Measurements from ENCODE around the gene NR2C2.
"Not testable (repeated sequence)": the region's sequence is repeated elsewhere in the genome, so short reads cannot be mapped to it uniquely, and the experiment has no call there.

Gene NR2C2

GRCh38 chr3:14947100-14947885, at the start of gene NR2C2:
Gene NR2C2, plus strand, starts transcription at chr3:14947583. Its CDS starts 56,332 bp downstream, at chr3:15003915.
- peak; percentile 87 to 92 for DNase-seq

GRCh38 chr3:14898929-14899328, 48.5 kb upstream of the NR2C2 start:
- no peak for DNase-seq

DNA sequence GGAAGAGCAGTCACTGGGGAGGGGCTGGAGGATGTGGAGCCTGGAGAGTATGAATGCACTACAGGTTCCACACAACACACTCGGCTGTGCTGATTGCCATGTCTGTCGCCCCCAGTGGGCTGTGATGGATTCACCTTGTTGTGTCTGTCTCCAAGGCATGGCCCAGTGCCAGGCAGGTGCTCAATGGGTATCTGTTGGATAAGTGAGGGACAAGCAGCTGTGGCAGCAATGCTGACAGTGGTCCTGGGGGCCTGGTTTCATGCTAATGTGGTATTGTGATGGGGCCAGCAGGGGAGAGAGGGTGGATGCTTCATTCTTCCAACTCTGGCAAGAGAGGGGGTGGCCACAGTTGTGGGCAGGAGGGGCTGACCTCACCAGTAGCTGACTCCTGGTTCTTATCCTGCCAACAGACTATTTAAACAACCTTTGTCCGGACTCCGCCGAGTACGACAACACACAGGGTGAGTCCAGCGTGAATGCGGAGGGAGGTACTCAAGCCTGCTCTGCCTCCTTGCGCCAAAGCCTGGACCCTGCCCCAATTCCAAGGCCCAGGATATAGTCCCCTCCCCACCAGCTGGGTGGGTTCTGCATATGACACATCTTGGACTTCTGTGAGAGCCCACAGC, 47.3 kb upstream of the NR2C2 start:
- no peak for DNase-seq

- no peak for DNase-seq
Observed at GRCh38 chr3:14900881-14901873, 46.2 kb upstream of the NR2C2 start.

GRCh38 chr3:14902719-14903118, 44.7 kb upstream of the NR2C2 start:
- DNase-seq: no peak

DNA sequence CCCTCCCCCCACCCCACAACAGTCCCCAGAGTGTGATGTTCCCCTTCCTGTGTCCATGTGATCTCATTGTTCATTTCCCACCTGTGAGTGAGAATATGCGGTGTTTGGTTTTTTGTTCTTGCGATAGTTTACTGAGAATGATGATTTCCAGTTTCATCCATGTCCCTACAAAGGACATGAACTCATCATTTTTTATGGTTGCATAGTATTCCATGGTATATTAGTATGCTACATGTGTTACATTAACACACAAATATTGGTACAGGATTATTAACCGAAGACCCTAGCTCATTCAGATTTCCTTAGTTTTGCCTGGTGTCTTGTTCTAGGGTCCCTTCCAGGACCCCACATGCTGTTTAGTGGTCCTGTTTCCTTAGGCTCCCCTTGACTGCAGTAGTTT, 43.9 kb upstream of the NR2C2 start:
- DNase-seq: not testable (repeated sequence)

GRCh38 chr3:14905055-14905657, 42.2 kb upstream of the NR2C2 start:
- no peak for DNase-seq

DNA sequence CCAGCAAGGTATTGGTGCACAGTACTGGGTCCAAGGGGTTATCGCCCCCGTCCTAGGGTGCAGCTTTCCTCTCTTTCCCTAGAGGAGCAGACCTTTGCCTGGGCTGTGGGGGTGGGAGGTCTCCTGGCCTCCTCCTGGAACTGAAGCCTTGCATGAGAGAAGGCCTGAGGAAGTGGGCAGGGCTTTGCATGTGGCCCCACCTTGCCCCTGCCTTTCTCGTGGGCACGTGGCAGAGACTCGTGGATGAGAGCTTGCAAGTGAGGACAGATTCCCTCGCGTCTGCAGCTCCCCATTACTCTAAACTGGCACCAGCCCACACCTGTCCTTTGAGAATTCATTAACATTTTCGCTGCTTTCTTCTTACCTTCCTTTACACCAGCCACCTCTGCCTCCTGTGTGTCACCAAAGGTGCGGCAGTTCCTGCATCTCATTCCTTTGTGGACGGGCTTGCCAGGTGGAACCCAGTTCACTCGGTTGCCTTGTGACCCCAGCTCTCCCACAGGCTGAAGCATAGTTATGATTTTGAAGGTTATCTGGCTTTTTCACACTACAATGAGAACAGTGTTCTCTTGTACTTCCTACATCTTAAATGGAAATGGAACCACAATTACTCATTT, 40.9 kb upstream of the NR2C2 start:
- no peak for DNase-seq

DNA sequence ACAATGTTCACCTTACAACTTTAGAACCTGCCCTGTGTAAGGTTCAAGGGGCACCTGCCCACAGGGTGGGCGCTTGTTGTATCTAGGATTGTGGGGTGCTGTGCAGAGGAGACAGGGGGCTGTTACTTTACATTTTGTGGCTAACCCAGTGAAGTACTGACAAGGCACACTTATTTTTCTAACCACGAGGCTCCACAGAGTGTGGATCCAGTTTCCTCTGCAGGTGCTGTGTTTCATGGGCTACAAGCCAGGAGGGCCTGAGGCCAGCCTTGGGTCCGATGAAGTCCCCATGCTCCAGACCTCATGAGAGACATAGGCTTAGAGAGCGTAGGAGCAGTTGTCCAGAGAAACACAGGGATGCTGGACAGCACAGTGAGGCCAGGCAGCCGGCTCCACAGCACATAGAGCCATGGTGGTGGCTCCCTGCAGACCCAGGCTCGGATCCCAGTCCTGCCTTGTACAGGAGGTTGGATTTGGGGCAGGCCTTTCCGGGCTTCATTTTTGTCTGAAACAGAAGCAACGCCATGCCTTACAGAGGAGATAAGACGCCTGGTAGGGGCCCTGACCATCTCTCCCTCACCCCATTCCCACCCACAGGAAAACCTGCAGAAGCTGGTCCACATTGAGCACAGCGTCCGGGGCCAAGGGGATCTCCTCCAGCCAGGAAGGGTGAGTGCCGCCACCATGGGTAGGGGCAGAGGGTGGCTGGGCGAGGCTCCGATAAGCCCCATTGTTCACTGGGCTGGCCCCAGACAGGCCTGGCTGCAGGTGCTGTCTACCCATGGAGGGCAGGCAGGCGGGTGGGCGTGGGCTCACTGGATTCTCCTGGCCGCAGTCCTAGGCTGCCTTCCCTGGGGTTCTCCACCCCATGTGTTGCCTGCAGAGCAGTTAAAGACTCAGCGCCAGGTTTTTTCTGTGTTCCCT, 40.1 kb upstream of the NR2C2 start:
- DNase-seq: no peak

DNA sequence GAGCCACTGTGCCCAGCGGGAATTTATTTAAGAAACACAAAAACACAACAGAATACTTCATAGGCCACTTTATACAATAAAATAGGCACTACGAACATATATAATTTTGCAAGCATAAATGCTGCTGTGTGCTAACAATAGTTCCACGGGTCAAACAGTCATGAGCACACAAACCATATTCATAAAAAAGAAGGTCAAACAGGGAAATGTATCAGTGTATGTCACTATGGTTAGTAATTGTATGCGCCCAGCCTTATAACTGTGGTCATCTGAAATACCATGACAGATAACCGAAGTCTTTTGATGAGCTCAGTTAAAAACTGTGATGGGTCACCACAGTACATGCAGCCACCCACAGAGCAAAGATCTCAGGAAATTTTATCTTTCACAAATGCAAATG, 38.1 kb upstream of the NR2C2 start:
- no peak for DNase-seq

- no peak for DNase-seq
Observed at GRCh38 chr3:14911651-14912050, 35.7 kb upstream of the NR2C2 start.

DNA sequence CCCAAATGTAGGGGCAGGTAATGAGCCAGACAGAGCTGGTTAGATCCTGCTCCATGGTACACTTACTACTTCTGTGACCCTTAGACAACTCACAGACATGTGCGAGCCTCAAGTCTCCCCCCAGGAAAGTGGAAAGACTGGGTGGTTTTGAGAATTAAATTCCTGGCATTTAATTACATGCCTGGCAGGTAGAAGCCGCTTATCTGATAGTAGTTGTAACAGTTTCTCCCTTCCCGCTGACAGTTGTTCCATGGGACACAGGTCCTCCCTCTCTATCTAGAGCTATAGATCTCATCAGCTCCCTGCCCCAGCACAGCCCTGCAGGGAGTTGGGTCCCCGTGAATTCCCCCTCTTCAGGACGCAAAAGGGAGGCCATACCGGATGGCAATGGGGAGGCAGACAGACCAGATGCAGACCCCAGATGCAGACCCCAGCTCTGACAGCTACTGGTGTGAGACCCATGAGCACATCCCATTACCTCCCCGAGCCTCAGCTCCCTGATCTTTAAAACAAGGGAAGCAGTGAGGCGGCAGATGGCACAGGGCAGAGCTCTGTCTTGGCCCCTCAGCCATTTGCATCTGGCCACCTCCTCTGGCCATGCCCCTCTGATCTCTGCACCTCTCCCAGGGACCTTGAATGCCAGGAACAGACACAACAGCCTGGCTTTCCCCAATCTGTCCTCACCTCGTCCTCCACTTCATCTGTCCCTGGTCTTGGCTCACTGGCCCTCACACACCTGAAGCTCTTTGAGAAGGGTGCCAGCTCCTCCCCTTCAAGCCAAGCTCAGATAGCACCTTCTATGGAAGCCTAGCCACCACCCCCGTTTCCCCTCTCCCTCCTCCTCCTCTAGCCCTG, 34.1 kb upstream of the NR2C2 start:
- DNase-seq: no peak

GRCh38 chr3:14913926-14914778, 33.2 kb upstream of the NR2C2 start:
- no peak for DNase-seq

DNA sequence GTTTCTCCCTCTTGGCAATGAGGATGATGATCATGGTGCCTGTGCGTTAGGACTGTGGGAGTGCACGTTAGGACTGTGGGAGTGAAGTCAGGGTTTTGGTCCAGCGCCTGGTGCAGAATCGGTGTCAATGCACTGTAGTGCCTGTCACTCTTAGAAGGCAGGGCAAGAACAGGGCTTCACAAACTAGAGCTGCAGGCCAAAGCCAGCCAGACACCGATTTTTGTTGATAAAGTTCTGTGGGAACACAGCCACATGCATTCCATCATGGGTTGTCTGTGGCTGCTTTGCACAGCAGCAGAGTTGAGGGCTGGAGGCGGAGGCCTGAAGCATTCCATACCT, 32.6 kb upstream of the NR2C2 start:
- DNase-seq: no peak

DNA sequence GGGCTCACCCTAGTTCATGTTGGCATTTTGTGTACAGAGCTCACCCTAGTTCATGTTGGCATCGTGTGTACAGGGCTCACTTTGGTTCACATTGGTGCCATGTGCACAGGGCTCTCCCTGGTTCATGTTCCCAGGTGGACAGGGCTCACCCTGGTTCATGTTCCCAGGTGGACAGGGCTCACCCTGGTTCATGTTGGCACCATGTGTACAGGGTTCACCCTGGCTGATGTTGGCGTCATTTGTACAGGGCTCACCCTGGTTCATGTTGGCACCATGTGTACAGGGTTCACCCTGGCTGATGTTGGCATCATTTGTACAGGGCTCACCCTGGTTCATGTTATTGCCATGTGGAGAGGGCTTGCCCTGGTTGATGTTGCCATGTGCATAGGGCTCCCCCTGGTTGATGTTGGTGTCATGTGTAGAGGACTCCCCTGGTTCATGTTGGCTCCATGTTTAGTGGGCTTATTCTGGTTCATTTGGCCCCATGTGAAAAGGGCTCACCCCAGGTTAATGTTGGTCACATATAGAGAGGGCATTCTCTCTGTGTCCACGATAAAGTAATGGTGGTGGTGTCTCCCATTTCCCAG, 31.7 kb upstream of the NR2C2 start:
- DNase-seq: peak in 1 of 2 donors; percentile 39

DNA sequence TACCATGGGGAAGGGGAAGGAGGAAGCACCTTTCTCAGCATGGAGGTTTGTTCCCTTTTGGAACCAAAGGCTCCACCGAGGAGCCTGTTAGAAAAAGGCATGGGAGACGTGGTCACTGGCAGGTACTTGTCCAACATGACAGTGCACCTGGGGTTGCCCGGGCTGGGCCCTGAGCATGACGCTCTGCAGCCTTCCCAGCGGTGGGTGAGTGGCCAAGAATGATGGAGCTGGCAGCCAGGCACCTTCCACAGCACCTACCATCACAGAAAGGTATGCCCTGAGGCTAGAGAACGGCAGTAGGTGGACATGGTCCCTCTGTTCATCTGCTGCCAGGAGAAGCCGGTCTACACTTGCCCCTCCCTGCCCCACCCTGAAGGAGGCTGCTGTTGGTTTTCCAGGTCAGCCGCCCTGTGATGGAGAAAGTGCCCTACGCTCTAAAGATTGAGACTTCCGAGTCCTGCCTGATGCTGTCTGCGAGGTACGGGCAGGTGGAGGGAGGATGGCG, 29.0 kb upstream of the NR2C2 start:
- no peak for DNase-seq

- DNase-seq: no peak
Observed at GRCh38 chr3:14920536-14920935, 26.8 kb upstream of the NR2C2 start.

GRCh38 chr3:14921034-14921616, 26.3 kb upstream of the NR2C2 start:
- DNase-seq: peak; percentile 75 to 82
